Ovary (tissue), 3 donors: ENCODE results near the gene KIF3B.

Experiments
- POLR2A ChIP-seq: fragments of 450-650 bp; IDR thresholded peaks from one replicate; pipeline ENCODE4 v1.6.1; 2017; ENCODE audit warnings: antibody characterized with exemption, mild to moderate bottlenecking, moderate library complexity
- TF ChIP-seq, protein P1 (sequence below), 3 donors: fragments of 450-650 bp in 2 of 3; fragments of 200-600 bp in 1 of 3; IDR thresholded peaks; one replicate each; pipeline versions ENCODE4 v1.5.1 to v1.8.0; 2016 to 2022; ENCODE audit warnings: antibody characterized with exemption in 3 of 3, mild to moderate bottlenecking in 1 of 3
- donor health status: DM: no; HTN: no; CAD: no.

DNA sequence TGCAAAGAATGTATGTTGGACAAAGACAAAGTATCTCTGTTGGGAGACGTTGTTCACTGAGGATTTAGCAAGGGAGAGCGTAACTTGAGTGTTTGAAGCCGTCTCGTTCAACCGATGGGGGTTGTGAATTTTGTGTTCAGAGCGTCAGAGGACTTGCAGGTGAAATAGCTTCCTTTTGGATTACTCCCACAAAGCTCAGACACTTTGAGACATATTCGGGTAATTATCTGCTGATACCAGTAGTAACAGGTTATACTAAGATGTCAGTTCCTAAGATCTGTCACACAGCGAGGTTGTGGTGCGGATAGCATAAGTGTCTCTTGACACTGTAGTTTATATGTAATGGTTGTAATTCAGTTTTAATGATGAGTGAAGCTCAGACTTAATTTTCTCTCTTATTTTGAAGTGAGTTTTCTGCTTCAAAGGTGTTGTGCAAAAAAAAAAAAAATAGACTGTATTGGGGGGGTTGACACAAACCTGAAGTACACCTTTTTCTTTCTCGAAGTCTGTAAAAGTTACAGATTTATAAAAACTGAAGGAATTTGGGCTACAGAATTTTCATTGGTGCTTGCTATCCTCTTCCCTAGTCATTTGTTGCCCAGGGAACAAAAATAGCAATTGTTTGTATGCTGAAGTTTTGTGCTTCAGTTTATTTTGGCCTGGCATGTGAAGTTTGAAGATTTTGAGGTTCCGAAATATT lies 82.3 kb downstream of the KIF3B start:
- TF ChIP-seq, protein P1, sequence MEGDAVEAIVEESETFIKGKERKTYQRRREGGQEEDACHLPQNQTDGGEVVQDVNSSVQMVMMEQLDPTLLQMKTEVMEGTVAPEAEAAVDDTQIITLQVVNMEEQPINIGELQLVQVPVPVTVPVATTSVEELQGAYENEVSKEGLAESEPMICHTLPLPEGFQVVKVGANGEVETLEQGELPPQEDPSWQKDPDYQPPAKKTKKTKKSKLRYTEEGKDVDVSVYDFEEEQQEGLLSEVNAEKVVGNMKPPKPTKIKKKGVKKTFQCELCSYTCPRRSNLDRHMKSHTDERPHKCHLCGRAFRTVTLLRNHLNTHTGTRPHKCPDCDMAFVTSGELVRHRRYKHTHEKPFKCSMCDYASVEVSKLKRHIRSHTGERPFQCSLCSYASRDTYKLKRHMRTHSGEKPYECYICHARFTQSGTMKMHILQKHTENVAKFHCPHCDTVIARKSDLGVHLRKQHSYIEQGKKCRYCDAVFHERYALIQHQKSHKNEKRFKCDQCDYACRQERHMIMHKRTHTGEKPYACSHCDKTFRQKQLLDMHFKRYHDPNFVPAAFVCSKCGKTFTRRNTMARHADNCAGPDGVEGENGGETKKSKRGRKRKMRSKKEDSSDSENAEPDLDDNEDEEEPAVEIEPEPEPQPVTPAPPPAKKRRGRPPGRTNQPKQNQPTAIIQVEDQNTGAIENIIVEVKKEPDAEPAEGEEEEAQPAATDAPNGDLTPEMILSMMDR (IDR thresholded peaks at IDR 0.05): no peak
- no peak for TF ChIP-seq POLR2A
